Esophagus squamous epithelium (tissue), 5 donors: ENCODE results near the gene FRYL. TPM values are rescaled to one million over a fixed set of nuclear protein-coding genes. Genes with fewer than 3 reads are reported as not detected.

Experiments used
- DNase-seq: peaks from one replicate; lab custom pipeline; 2025; lab: John Stamatoyannopoulos, UW
- H3K27ac ChIP-seq, 4 donors: fragments of 200-600 bp; sonication (generic); one replicate each; pipeline ENCODE4 v1.5.1; 2016 to 2019; ENCODE audit warnings: mild to moderate bottlenecking in 1 of 4
- H3K27me3 ChIP-seq, 4 donors: fragments of 200-600 bp; sonication (generic); 1 replicate in 3 of 4; 2 replicates in 1 of 4; pipeline versions ENCODE4 v1.5.1 to v1.6.0; 2017 to 2021; ENCODE audit warnings: antibody characterized with exemption in 1 of 4
- H3K36me3 ChIP-seq, 3 donors: fragments of 200-600 bp; sonication (generic); one replicate each; pipeline ENCODE4 v1.5.1; 2016 to 2019
- H3K4me1 ChIP-seq, 3 donors: fragments of 200-600 bp; sonication (generic); one replicate each; pipeline ENCODE4 v1.5.1; 2017 to 2019
- H3K4me3 ChIP-seq, 4 donors: fragments of 200-600 bp; sonication (generic); 1 replicate in 3 of 4; 2 replicates in 1 of 4; pipeline ENCODE4 v1.5.1; 2016 to 2019; ENCODE audit warnings: mild to moderate bottlenecking in 2 of 4, moderate library complexity in 1 of 4
- H3K9me3 ChIP-seq, 3 donors: fragments of 200-600 bp; sonication (generic); one replicate each; pipeline ENCODE4 v1.5.1; 2016 to 2019
- POLR2A ChIP-seq, 4 donors: fragments of 450-650 bp; IDR thresholded peaks; one replicate each; pipeline ENCODE4 v1.6.1; 2017; ENCODE audit warnings: antibody characterized with exemption in 4 of 4, mild to moderate bottlenecking in 4 of 4, moderate library complexity in 3 of 4
- WGBS, 2 donors: methylation state at CpG; one replicate each; pipeline ENCODE4 v1.1.5; 2018; 5-methylcytosine and 5-hydroxymethylcytosine counted together
- intact Hi-C: fragments of 100-400 bp; cut with DNase I; formaldehyde crosslinking; loops from one replicate; pipeline ENCODE4 v1.15.0; 2022
- total RNA-seq, 4 donors: library from RNA; depleted of rRNA; stranded (reverse); fragments of >200 nt; gene quantifications; one replicate each; pipeline ENCODE4 v1.1.0, GENCODE V29; 2016
- TF ChIP-seq, protein P1 (sequence below), 6 experiments: fragments of 450-650 bp in 4 of 6; fragments of 200-600 bp in 2 of 6; sonication (generic) in 2 of 6; IDR thresholded peaks; one replicate each; pipeline ENCODE4 v1.5.1; 2016 to 2019; ENCODE audit warnings: antibody characterized with exemption in 6 of 6, mild to moderate bottlenecking in 4 of 6, moderate library complexity in 4 of 6
- donor health status: DM: yes; HTN: yes; CAD: no.

Gene FRYL
- total RNA-seq, 4 donors from 2014 or later, result 26.1 to 69.6 (median 38.1) TPM

GRCh38 chr4:48478273-48478672 is 301.8 kb downstream of the FRYL start:
- Histone ChIP-seq H3K36me3 (no peaks in the 10 kb centered on the region), H3K4me3 (no peak overlapping the region), H3K27me3 (peaks cover 0 to 29% (median 4%) of the 10 kb centered on the region in 4 donors), H3K4me1 (peaks cover 0 to 6% (median 0%) of the 10 kb centered on the region in 3 donors), H3K27ac (no peak overlapping the region), H3K9me3 (no peaks in the 10 kb centered on the region)
- intact Hi-C loops, result no loop called here
- TF ChIP-seq POLR2A (IDR thresholded peaks at IDR 0.05), result no peak
- TF ChIP-seq, protein P1, sequence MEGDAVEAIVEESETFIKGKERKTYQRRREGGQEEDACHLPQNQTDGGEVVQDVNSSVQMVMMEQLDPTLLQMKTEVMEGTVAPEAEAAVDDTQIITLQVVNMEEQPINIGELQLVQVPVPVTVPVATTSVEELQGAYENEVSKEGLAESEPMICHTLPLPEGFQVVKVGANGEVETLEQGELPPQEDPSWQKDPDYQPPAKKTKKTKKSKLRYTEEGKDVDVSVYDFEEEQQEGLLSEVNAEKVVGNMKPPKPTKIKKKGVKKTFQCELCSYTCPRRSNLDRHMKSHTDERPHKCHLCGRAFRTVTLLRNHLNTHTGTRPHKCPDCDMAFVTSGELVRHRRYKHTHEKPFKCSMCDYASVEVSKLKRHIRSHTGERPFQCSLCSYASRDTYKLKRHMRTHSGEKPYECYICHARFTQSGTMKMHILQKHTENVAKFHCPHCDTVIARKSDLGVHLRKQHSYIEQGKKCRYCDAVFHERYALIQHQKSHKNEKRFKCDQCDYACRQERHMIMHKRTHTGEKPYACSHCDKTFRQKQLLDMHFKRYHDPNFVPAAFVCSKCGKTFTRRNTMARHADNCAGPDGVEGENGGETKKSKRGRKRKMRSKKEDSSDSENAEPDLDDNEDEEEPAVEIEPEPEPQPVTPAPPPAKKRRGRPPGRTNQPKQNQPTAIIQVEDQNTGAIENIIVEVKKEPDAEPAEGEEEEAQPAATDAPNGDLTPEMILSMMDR (IDR thresholded peaks at IDR 0.05), result no peak
- no peak for DNase-seq
- WGBS, 2 donors, result 58 to 64% methylated on average over 2 of the region's 2 CpGs

DNA sequence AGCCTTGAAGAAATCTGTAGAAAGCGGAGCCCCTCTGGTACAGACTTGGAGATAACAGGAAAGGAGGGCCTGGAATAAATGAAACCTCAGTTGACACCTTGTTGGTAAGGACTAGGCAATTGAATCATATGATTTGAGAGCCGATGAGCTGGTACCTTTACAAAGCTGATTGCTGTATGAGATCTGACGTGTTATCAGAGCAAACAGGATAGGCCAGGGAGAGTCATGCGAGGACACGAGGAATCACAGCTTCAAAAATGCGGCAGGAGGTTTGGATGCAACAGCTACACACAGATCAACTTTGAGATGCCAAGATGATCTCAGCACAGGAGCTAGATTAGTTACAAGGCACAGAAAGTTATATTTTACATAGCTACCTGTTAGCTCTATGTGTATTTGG is 304.3 kb downstream of the FRYL start:
- TF ChIP-seq, protein P1 (IDR thresholded peaks at IDR 0.05), result no peak
- no peak for TF ChIP-seq POLR2A (IDR thresholded peaks at IDR 0.05)
- H3K9me3 ChIP-seq, result no peaks in the 10 kb centered on the region
- WGBS, 2 donors, result 91 to 92% methylated on average over 6 of the region's 6 CpGs
- H3K4me3 ChIP-seq, result no peak overlapping the region
- no peak for DNase-seq
- H3K27me3 ChIP-seq, result peaks cover 0 to 4% (median 0%) of the 10 kb centered on the region in 4 donors
- no peak overlapping the region for H3K27ac ChIP-seq
- intact Hi-C loops, result no loop called here
- no peaks in the 10 kb centered on the region for H3K36me3 ChIP-seq
- no peaks in the 10 kb centered on the region for H3K4me1 ChIP-seq

DNA sequence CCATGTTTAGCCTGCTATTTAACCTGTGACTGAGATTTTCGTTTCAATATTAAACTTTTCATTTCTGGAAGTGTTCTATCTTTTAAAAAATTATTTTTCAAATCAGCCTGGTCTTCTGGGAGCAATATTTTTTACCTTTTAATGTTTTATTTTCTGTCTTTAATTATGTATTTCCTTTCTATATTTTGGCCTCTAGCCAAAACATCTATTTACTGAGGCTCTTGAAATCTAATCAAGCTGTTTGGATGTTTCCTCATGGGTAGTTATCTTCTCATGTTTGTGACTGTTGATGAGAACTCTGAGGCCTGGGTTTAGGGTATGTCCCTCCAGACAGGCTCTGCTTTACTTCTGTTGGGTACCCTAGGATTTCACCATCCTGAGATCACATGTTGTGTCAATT is 307.3 kb downstream of the FRYL start:
- H3K9me3 ChIP-seq, result no peaks in the 10 kb centered on the region
- DNase-seq, result no peak
- H3K36me3 ChIP-seq, result no peaks in the 10 kb centered on the region
- WGBS, 2 donors, result 81 to 84% methylated on average over 1 of the region's 1 CpG
- no peak overlapping the region for H3K27ac ChIP-seq
- H3K4me3 ChIP-seq, result no peak overlapping the region
- TF ChIP-seq, protein P1 (IDR thresholded peaks at IDR 0.05), result no peak
- TF ChIP-seq POLR2A (IDR thresholded peaks at IDR 0.05), result no peak
- H3K4me1 ChIP-seq, result no peaks in the 10 kb centered on the region
- intact Hi-C loops, result no loop called here
- H3K27me3 ChIP-seq, result no peaks in the 10 kb centered on the region

GRCh38 chr4:48470570-48470969 is 309.5 kb downstream of the FRYL start:
- no peak overlapping the region for H3K4me3 ChIP-seq
- no peaks in the 10 kb centered on the region for H3K4me1 ChIP-seq
- no peaks in the 10 kb centered on the region for H3K9me3 ChIP-seq
- WGBS, 2 donors, result 18 to 34% methylated on average over 2 of the region's 2 CpGs
- no peaks in the 10 kb centered on the region for H3K36me3 ChIP-seq
- TF ChIP-seq, protein P1 (IDR thresholded peaks at IDR 0.05), result no peak
- intact Hi-C loops, result no loop called here
- no peaks in the 10 kb centered on the region for H3K27me3 ChIP-seq
- no peak overlapping the region for H3K27ac ChIP-seq
- DNase-seq, result no peak

DNA sequence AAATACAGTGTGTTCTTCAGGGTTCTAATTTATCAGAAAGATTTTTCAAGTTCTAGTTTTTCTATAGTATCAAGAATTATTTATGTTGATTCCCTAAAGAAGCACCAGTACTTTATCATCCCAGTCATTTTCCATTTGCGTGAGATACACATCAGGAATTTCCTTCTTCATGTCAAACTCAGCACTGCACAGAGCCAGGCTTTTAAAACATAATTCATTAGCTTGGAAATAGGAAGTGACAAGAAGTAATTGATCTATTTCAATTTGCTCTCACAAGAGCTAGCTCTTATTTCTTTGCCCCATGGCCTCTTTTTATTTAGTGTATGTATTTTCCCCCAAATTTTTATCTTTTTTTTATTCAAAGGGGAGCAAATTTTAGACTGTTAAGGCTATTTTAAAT is 309.9 kb downstream of the FRYL start:
- Histone ChIP-seq H3K4me1 (no peaks in the 10 kb centered on the region), H3K27ac (no peak overlapping the region), H3K4me3 (no peak overlapping the region), H3K27me3 (no peaks in the 10 kb centered on the region), H3K9me3 (no peaks in the 10 kb centered on the region), H3K36me3 (no peaks in the 10 kb centered on the region)
- WGBS, 2 donors, result 77 to 85% methylated on average over 1 of the region's 1 CpG
- intact Hi-C loops, result no loop called here
- TF ChIP-seq POLR2A (IDR thresholded peaks at IDR 0.05), result no peak
- TF ChIP-seq, protein P1 (IDR thresholded peaks at IDR 0.05), result no peak
- no peak for DNase-seq
